ENCODE measurements around the gene C16orf96.

Gene C16orf96

GRCh38 chr16:4623593-4623992 is 67.5 kb downstream of the C16orf96 start:
- no peak for DNase-seq (ENCODE audit: extremely low read depth, low read depth)
- no peak for TF ChIP-seq CTCF (IDR thresholded peaks at IDR 0.05; ENCODE audit: low read depth, low read length)

GRCh38 chr16:4624015-4624826 is 68.1 kb downstream of the C16orf96 start, which contains the start of gene MGRN1:
TSS of gene MGRN1 (plus strand) at chr16:4624826. CDS start at chr16:4624961, 135 bp downstream.
- DNase-seq (ENCODE audit: extremely low read depth, low read depth) = peak; percentile 94
- peak; percentile 99 for TF ChIP-seq CTCF (IDR thresholded peaks at IDR 0.05; ENCODE audit: low read depth, low read length)

- DNase-seq (ENCODE audit: extremely low read depth, low read depth) = no peak
- no peak for TF ChIP-seq CTCF (IDR thresholded peaks at IDR 0.05; ENCODE audit: low read depth, low read length)
Observed at GRCh38 chr16:4624827-4625559, 68.9 kb downstream of the C16orf96 start.

- TF ChIP-seq CTCF (IDR thresholded peaks at IDR 0.05; ENCODE audit: low read depth, low read length) = no peak
- DNase-seq (ENCODE audit: extremely low read depth, low read depth) = no peak
Observed at GRCh38 chr16:4625560-4626159, 69.5 kb downstream of the C16orf96 start.

- TF ChIP-seq CTCF (IDR thresholded peaks at IDR 0.05; ENCODE audit: low read depth, low read length) = no peak
- no peak for DNase-seq (ENCODE audit: extremely low read depth, low read depth)
Observed at GRCh38 chr16:4626396-4626795, 70.3 kb downstream of the C16orf96 start.

GRCh38 chr16:4628283-4628682 is 72.1 kb downstream of the C16orf96 start:
- TF ChIP-seq CTCF (IDR thresholded peaks at IDR 0.05; ENCODE audit: low read depth, low read length) = no peak
- DNase-seq (ENCODE audit: extremely low read depth, low read depth) = no peak

GRCh38 chr16:4631444-4631843 is 75.3 kb downstream of the C16orf96 start:
- no peak for DNase-seq (ENCODE audit: extremely low read depth, low read depth)
- TF ChIP-seq CTCF (IDR thresholded peaks at IDR 0.05; ENCODE audit: low read depth, low read length) = no peak

Data from AG09319 (cell line).